ENCODE data around the gene OXT.
A peak's percentile ranks its signal among the peaks of the same experiment; 100 is the strongest.

The OXT gene

DNA sequence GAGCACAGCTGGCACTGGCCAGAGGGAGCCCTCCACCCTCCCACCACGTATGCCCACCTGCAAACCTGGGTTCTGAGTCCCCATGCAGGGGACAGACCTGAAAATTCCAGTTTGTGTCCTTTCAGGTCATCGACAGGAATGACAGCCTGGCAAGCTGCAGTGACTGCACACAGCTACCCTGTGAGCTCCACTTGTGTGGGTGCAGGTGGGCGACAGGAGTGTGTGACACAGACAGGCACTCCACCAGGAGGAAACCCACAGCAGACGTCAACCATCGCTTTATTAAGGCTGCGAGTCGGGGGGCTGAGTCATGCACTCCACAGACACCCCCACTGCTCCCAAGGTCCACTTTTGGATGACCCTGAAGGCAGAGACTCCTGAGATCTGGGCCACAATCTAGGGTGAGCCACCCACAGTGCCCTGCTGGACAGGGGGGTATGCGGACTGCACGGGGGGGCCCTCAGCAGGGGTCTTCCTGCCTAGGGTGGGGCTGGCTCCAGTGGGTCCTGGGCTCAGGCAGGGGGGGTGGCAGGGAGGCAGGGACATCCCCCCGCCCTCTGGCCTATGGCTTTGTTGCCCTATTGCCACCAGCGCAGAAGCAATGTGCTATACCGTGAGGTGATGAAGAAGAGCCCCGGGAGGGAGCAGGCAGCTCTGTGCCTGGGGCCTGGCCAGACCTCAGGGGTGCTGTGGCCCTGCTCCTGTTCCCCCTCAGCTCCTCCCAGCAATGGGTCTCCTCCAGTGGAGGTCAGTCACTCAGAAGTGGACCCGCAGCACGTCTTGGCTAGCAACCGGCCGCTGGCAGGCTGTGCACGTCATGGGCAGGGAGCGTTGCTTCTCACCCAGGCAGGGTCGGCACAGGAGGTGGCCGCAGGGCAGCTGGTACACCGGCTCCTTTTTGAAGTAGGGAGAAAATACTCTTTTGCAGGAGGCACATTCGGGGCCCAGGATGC lies 38.2 kb downstream of the OXT start:
- Histone ChIP-seq H3K9me3 (ENCODE audit: insufficient read depth, low read depth, low read length) (no peaks in the 10 kb centered on the region), H3K27me3 (ENCODE audit: insufficient read depth, low read length, poor library complexity, severe bottlenecking) (no peaks in the 10 kb centered on the region), H3K4me1 (ENCODE audit: insufficient read depth, low read length, poor library complexity, severe bottlenecking) (peaks cover 40% of the 10 kb centered on the region), H3K36me3 (ENCODE audit: insufficient read depth, low read length) (no peaks in the 10 kb centered on the region), H2AFZ (ENCODE audit: low read length) (no peak overlapping the region), H3K4me3 (ENCODE audit: low read length, poor library complexity, severe bottlenecking) (no peak overlapping the region), H4K20me1 (ENCODE audit: insufficient read depth, low read length, poor library complexity, severe bottlenecking) (no peaks in the 10 kb centered on the region), H3K9ac (ENCODE audit: low read depth, low read length, poor library complexity, severe bottlenecking) (no peak overlapping the region), H3K9me2 (replicated peaks; ENCODE audit: low read depth, low read length) (no peaks in the 10 kb centered on the region), H3F3A (ENCODE audit: low read depth) (no peaks in the 10 kb centered on the region), H3K4me2 (ENCODE audit: low read depth, low read length, poor library complexity, severe bottlenecking) (no peak overlapping the region), H3K79me2 (ENCODE audit: insufficient read depth, low read length) (no peaks in the 10 kb centered on the region)
- TF ChIP-seq EZH2phosphoT487 (IDR thresholded peaks at IDR 0.05; ENCODE audit: borderline replicate concordance), result no peak
- TF ChIP-seq, protein P1, sequence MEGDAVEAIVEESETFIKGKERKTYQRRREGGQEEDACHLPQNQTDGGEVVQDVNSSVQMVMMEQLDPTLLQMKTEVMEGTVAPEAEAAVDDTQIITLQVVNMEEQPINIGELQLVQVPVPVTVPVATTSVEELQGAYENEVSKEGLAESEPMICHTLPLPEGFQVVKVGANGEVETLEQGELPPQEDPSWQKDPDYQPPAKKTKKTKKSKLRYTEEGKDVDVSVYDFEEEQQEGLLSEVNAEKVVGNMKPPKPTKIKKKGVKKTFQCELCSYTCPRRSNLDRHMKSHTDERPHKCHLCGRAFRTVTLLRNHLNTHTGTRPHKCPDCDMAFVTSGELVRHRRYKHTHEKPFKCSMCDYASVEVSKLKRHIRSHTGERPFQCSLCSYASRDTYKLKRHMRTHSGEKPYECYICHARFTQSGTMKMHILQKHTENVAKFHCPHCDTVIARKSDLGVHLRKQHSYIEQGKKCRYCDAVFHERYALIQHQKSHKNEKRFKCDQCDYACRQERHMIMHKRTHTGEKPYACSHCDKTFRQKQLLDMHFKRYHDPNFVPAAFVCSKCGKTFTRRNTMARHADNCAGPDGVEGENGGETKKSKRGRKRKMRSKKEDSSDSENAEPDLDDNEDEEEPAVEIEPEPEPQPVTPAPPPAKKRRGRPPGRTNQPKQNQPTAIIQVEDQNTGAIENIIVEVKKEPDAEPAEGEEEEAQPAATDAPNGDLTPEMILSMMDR (conservative IDR thresholded peaks at IDR 0.05; ENCODE audit: low read length), result no peak

DNA sequence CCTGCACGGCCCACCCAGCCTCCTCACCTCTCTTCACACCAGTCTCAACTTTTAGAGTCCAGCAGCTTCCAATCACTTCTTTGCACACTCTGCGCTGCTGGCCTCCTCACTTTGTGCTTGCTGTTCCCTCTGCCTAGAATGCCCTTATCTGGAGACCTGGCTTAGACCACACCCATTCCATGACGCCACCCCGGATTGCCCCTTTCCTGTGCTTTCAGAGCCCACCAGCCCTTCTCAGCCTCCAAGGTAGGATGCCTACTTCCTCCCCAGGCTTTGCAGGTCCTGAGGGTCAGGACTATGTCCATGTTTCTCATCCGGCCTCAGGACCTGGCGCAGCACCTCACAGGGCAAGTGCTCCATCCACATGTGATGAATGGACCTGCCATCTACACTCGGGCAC lies 40.1 kb downstream of the OXT start:
- H3K4me3 ChIP-seq (ENCODE audit: low read length, poor library complexity, severe bottlenecking), result no peak overlapping the region
- no peaks in the 10 kb centered on the region for H4K20me1 ChIP-seq (ENCODE audit: insufficient read depth, low read length, poor library complexity, severe bottlenecking)
- H3K79me2 ChIP-seq (ENCODE audit: insufficient read depth, low read length), result no peaks in the 10 kb centered on the region
- no peak overlapping the region for H3K9ac ChIP-seq (ENCODE audit: low read depth, low read length, poor library complexity, severe bottlenecking)
- H3F3A ChIP-seq (ENCODE audit: low read depth), result no peaks in the 10 kb centered on the region
- no peak overlapping the region for H2AFZ ChIP-seq (ENCODE audit: low read length)
- no peak for TF ChIP-seq EZH2phosphoT487 (IDR thresholded peaks at IDR 0.05; ENCODE audit: borderline replicate concordance)
- TF ChIP-seq, protein P1 (conservative IDR thresholded peaks at IDR 0.05; ENCODE audit: low read length), result no peak
- H3K9me3 ChIP-seq (ENCODE audit: insufficient read depth, low read depth, low read length), result no peaks in the 10 kb centered on the region
- no peak overlapping the region for H3K4me2 ChIP-seq (ENCODE audit: low read depth, low read length, poor library complexity, severe bottlenecking)
- no peaks in the 10 kb centered on the region for H3K36me3 ChIP-seq (ENCODE audit: insufficient read depth, low read length)
- H3K4me1 ChIP-seq (ENCODE audit: insufficient read depth, low read length, poor library complexity, severe bottlenecking), result peaks cover 34% of the 10 kb centered on the region
- H3K9me2 ChIP-seq (replicated peaks; ENCODE audit: low read depth, low read length), result no peaks in the 10 kb centered on the region
- H3K27me3 ChIP-seq (ENCODE audit: insufficient read depth, low read length, poor library complexity, severe bottlenecking), result no peaks in the 10 kb centered on the region

DNA sequence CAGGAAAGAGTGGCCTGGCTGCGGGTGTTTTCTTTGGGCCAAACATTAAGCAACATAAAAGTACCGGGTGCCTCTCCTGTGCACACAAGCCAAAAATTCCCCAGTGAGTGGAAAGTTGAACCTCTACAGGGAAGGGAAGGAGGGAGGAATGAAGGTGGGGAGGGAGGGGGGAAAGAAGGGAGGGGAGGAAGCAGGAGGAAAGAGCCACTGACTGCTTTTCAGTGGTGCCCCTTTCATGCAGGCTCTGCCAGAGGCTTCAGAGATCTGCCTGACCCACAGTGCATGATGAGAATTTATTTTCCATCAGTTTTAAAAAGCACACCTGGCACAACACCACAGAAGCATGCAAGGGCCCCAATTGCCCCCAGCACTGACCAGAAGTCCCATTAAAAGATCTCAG lies 40.6 kb downstream of the OXT start:
- H3K27me3 ChIP-seq (ENCODE audit: insufficient read depth, low read length, poor library complexity, severe bottlenecking), result no peaks in the 10 kb centered on the region
- H3K4me1 ChIP-seq (ENCODE audit: insufficient read depth, low read length, poor library complexity, severe bottlenecking), result peaks cover 29% of the 10 kb centered on the region
- no peak overlapping the region for H2AFZ ChIP-seq (ENCODE audit: low read length)
- no peak overlapping the region for H3K4me3 ChIP-seq (ENCODE audit: low read length, poor library complexity, severe bottlenecking)
- no peaks in the 10 kb centered on the region for H3F3A ChIP-seq (ENCODE audit: low read depth)
- H3K9me3 ChIP-seq (ENCODE audit: insufficient read depth, low read depth, low read length), result no peaks in the 10 kb centered on the region
- peak overlapping the region; percentile 39 for H3K9ac ChIP-seq (ENCODE audit: low read depth, low read length, poor library complexity, severe bottlenecking)
- no peaks in the 10 kb centered on the region for H3K9me2 ChIP-seq (replicated peaks; ENCODE audit: low read depth, low read length)
- no peaks in the 10 kb centered on the region for H3K79me2 ChIP-seq (ENCODE audit: insufficient read depth, low read length)
- H4K20me1 ChIP-seq (ENCODE audit: insufficient read depth, low read length, poor library complexity, severe bottlenecking), result no peaks in the 10 kb centered on the region
- H3K4me2 ChIP-seq (ENCODE audit: low read depth, low read length, poor library complexity, severe bottlenecking), result peak overlapping the region; percentile 11
- H3K36me3 ChIP-seq (ENCODE audit: insufficient read depth, low read length), result no peaks in the 10 kb centered on the region
- TF ChIP-seq EZH2phosphoT487 (IDR thresholded peaks at IDR 0.05; ENCODE audit: borderline replicate concordance), result no peak
- TF ChIP-seq, protein P1 (conservative IDR thresholded peaks at IDR 0.05; ENCODE audit: low read length), result no peak

All from Loucy (cell line).